Uterus (tissue), 4 donors: ENCODE data around the gene KIAA1328. TPM values are rescaled to one million over a fixed set of nuclear protein-coding genes. Genes with fewer than 3 reads are reported as not detected.

ENCODE experiments used
- DNase-seq, 2 donors: peaks; one replicate each; pipeline ENCODE4 v3.0.0-alpha.2; 2019 to 2020
- H3K27ac ChIP-seq, 2 donors: fragments of 200-600 bp; sonication (generic); 1 replicate in 1 of 2; 2 replicates in 1 of 2; pipeline ENCODE4 v1.5.1; 2016 to 2018
- H3K27me3 ChIP-seq, 2 donors: fragments of 200-600 bp; sonication (generic); one replicate each; pipeline ENCODE4 v1.5.1; 2018 to 2019; ENCODE audit warnings: control low read depth in 1 of 2
- H3K36me3 ChIP-seq, 2 donors: fragments of 200-600 bp; sonication (generic); one replicate each; pipeline ENCODE4 v1.5.1; 2019; ENCODE audit warnings: control low read depth in 1 of 2
- H3K4me1 ChIP-seq, 2 donors: fragments of 200-600 bp; sonication (generic); one replicate each; pipeline ENCODE4 v1.5.1; 2018 to 2019; ENCODE audit warnings: control low read depth in 1 of 2
- H3K4me3 ChIP-seq, 2 donors: fragments of 200-600 bp; sonication (generic); 1 replicate in 1 of 2; 2 replicates in 1 of 2; pipeline ENCODE4 v1.5.1; 2018 to 2019; ENCODE audit warnings: mild to moderate bottlenecking in 1 of 2
- H3K9me3 ChIP-seq, 2 donors: fragments of 200-600 bp; sonication (generic); one replicate each; pipeline ENCODE4 v1.5.1; 2019; ENCODE audit warnings: control low read depth in 1 of 2
- CTCF ChIP-seq, 4 experiments: fragments of 200-600 bp in 2 of 4; fragments of 450-650 bp in 2 of 4; sonication (generic) in 2 of 4; IDR thresholded peaks; one replicate each; pipeline ENCODE4 v1.5.1; 2016 to 2019; ENCODE audit warnings: antibody characterized with exemption in 4 of 4, mild to moderate bottlenecking in 2 of 4, moderate library complexity in 1 of 4
- POLR2A ChIP-seq, 2 donors: fragments of 450-650 bp; IDR thresholded peaks; one replicate each; pipeline ENCODE4 v1.6.1; 2016; ENCODE audit warnings: antibody characterized with exemption in 2 of 2, mild to moderate bottlenecking in 1 of 2, moderate library complexity in 1 of 2
- intact Hi-C: fragments of 100-400 bp; cut with DNase I; formaldehyde crosslinking; loops from one replicate; pipeline ENCODE4 v1.15.1; 2023; ENCODE audit warnings: low total_unique reads
- total RNA-seq, 4 donors: library from RNA; depleted of rRNA in 3 of 4; stranded (reverse); fragments of >200 nt in 3 of 4; gene quantifications; one replicate each; pipeline versions ENCODE4 v1.1.0 to v1.2.4, GENCODE V29; 2014 to 2023
- donor health status: DM: yes; HTN: yes; CAD: no.

The KIAA1328 gene
- total RNA-seq, 4 donors from 2014 or later: 16.5 to 55.1 (median 31.7) TPM

- TF ChIP-seq CTCF (IDR thresholded peaks at IDR 0.05): no peak
- no peak for TF ChIP-seq POLR2A (IDR thresholded peaks at IDR 0.05)
- intact Hi-C loops: no loop called here
- Histone ChIP-seq H3K36me3 (no peaks in the 10 kb centered on the region), H3K27me3 (no peaks in the 10 kb centered on the region), H3K4me1 (no peaks in the 10 kb centered on the region), H3K4me3 (no peak overlapping the region), H3K27ac (no peak overlapping the region), H3K9me3 (no peaks in the 10 kb centered on the region)
- no peak for DNase-seq
Observed at GRCh38 chr18:36889321-36889720, 60.4 kb downstream of the KIAA1328 start.

GRCh38 chr18:36889742-36890141 is 60.8 kb downstream of the KIAA1328 start:
- H3K9me3 ChIP-seq: no peaks in the 10 kb centered on the region
- no peak overlapping the region for H3K4me3 ChIP-seq
- TF ChIP-seq POLR2A (IDR thresholded peaks at IDR 0.05) (no peak), CTCF (IDR thresholded peaks at IDR 0.05) (no peak)
- H3K27ac ChIP-seq: no peak overlapping the region
- H3K27me3 ChIP-seq: no peaks in the 10 kb centered on the region
- no peaks in the 10 kb centered on the region for H3K36me3 ChIP-seq
- no peak for DNase-seq
- H3K4me1 ChIP-seq: no peaks in the 10 kb centered on the region
- intact Hi-C loops: no loop called here

- Histone ChIP-seq H3K27me3 (no peaks in the 10 kb centered on the region), H3K9me3 (no peaks in the 10 kb centered on the region), H3K4me1 (no peaks in the 10 kb centered on the region), H3K36me3 (no peaks in the 10 kb centered on the region), H3K4me3 (no peak overlapping the region), H3K27ac (no peak overlapping the region)
- TF ChIP-seq POLR2A (IDR thresholded peaks at IDR 0.05): no peak
- intact Hi-C loops: no loop called here
- DNase-seq: no peak
Observed at GRCh38 chr18:36890598-36890997, 61.7 kb downstream of the KIAA1328 start.

- TF ChIP-seq POLR2A (IDR thresholded peaks at IDR 0.05): no peak
- no peak for TF ChIP-seq CTCF (IDR thresholded peaks at IDR 0.05)
- Histone ChIP-seq H3K4me3 (no peak overlapping the region), H3K9me3 (no peaks in the 10 kb centered on the region), H3K27me3 (no peaks in the 10 kb centered on the region), H3K4me1 (no peaks in the 10 kb centered on the region), H3K36me3 (no peaks in the 10 kb centered on the region), H3K27ac (no peak overlapping the region)
- no peak for DNase-seq
- intact Hi-C loops: no loop called here
Observed at GRCh38 chr18:36893227-36893626, 64.3 kb downstream of the KIAA1328 start.

- no peak for TF ChIP-seq POLR2A (IDR thresholded peaks at IDR 0.05)
- TF ChIP-seq CTCF (IDR thresholded peaks at IDR 0.05): no peak
- DNase-seq: no peak
- Histone ChIP-seq H3K9me3 (peaks cover 0 to 3% of the 10 kb centered on the region in 2 donors), H3K4me3 (no peak overlapping the region), H3K27me3 (no peaks in the 10 kb centered on the region), H3K4me1 (no peaks in the 10 kb centered on the region), H3K27ac (no peak overlapping the region), H3K36me3 (no peaks in the 10 kb centered on the region)
- intact Hi-C loops: no loop called here
Observed at GRCh38 chr18:36895606-36896005, 66.7 kb downstream of the KIAA1328 start.

- Histone ChIP-seq H3K36me3 (no peaks in the 10 kb centered on the region), H3K4me1 (no peaks in the 10 kb centered on the region), H3K27me3 (no peaks in the 10 kb centered on the region), H3K27ac (no peak overlapping the region), H3K9me3 (peaks cover 0 to 3% of the 10 kb centered on the region in 2 donors), H3K4me3 (no peak overlapping the region)
- intact Hi-C loops: no loop called here
- no peak for TF ChIP-seq POLR2A (IDR thresholded peaks at IDR 0.05)
- TF ChIP-seq CTCF (IDR thresholded peaks at IDR 0.05): no peak
- DNase-seq: no peak
Observed at GRCh38 chr18:36897253-36897652, 68.3 kb downstream of the KIAA1328 start.
